Neural progenitor cell (in vitro differentiated cells): ENCODE data around the gene KLB. TPM values are rescaled to one million over a fixed set of nuclear protein-coding genes. Genes with fewer than 3 reads are reported as not detected.

ENCODE experiments used
- DNase-seq: peaks from one replicate; pipeline ENCODE4 v3.0.0-alpha.2; 2016; ENCODE audit warnings: low spot score
- H2AFZ ChIP-seq: fragments of 200-600 bp; sonication (generic); replicated peaks from 2 replicates; pipeline ENCODE4 v1.6.1; 2016; ENCODE audit warnings: antibody characterized with exemption
- H3F3A ChIP-seq: fragments of 200-600 bp; sonication (generic); 2 replicates; pipeline ENCODE4 v1.6.1; 2016; ENCODE audit warnings: antibody characterized with exemption, low read depth
- H3K27ac ChIP-seq: fragments of 200-600 bp; sonication (generic); 2 replicates; pipeline ENCODE4 v1.5.1; 2016; ENCODE audit warnings: mild to moderate bottlenecking
- H3K27me3 ChIP-seq: fragments of 200-600 bp; sonication (generic); 2 replicates; pipeline ENCODE4 v1.6.1; 2016; ENCODE audit warnings: mild to moderate bottlenecking, moderate library complexity
- H3K36me3 ChIP-seq: fragments of 200-600 bp; sonication (generic); 2 replicates; pipeline ENCODE4 v1.5.1; 2016
- H3K4me1 ChIP-seq: fragments of 200-600 bp; sonication (generic); 2 replicates; pipeline ENCODE4 v1.6.1; 2016; ENCODE audit warnings: mixed run types
- H3K4me2 ChIP-seq: fragments of 200-600 bp; sonication (generic); 2 replicates; pipeline ENCODE4 v1.6.1; 2016
- H3K4me3 ChIP-seq: fragments of 200-600 bp; sonication (generic); 2 replicates; pipeline ENCODE4 v1.5.1; 2016
- H3K79me2 ChIP-seq: fragments of 200-600 bp; sonication (generic); 2 replicates; pipeline ENCODE4 v1.6.1; 2016; ENCODE audit warnings: low read depth
- H3K9ac ChIP-seq: fragments of 200-600 bp; sonication (generic); 2 replicates; pipeline ENCODE4 v1.6.1; 2016
- H3K9me3 ChIP-seq: fragments of 200-600 bp; sonication (generic); 2 replicates; pipeline ENCODE4 v1.5.1; 2016; ENCODE audit warnings: low read depth
- H4K20me1 ChIP-seq: fragments of 200-600 bp; sonication (generic); 2 replicates; pipeline ENCODE4 v1.6.1; 2016; ENCODE audit warnings: low read depth
- H3K27ac Mint-ChIP-seq: 3 replicates; pipeline ENCODE4 v1.8.0; 2021; ENCODE audit warnings: mixed read lengths
- H3K27me3 Mint-ChIP-seq: 2 replicates; pipeline ENCODE4 v1.8.0; 2022; ENCODE audit warnings: low read depth, mild to moderate bottlenecking, inconsistent platforms, moderate library complexity, mixed read lengths; ENCODE audit not compliant: insufficient read depth
- H3K36me3 Mint-ChIP-seq: 3 replicates; pipeline ENCODE4 v1.8.0; 2021; ENCODE audit warnings: mixed read lengths
- H3K4me1 Mint-ChIP-seq: 3 replicates; pipeline ENCODE4 v1.8.0; 2021; ENCODE audit warnings: mixed read lengths
- H3K4me3 Mint-ChIP-seq: 3 replicates; pipeline ENCODE4 v1.8.0; 2021; ENCODE audit warnings: mild to moderate bottlenecking, moderate library complexity, mixed read lengths
- H3K9me3 Mint-ChIP-seq: 3 replicates; pipeline ENCODE4 v1.8.0; 2020; ENCODE audit warnings: mixed read lengths
- CTCF ChIP-seq: fragments of 200-600 bp; sonication (generic); IDR thresholded peaks from 2 replicates; pipeline ENCODE4 v1.5.1; 2017; ENCODE audit warnings: antibody characterized with exemption, mild to moderate bottlenecking
- EZH2 ChIP-seq: fragments of 200-600 bp; sonication (generic); IDR thresholded peaks from 2 replicates; pipeline ENCODE4 v1.6.1; 2017; ENCODE audit warnings: antibody characterized with exemption, mild to moderate bottlenecking, moderate library complexity
- EZH2phosphoT487 ChIP-seq: fragments of 200-600 bp; sonication (generic); IDR thresholded peaks from 2 replicates; pipeline ENCODE4 v1.6.1; 2017; ENCODE audit warnings: antibody characterized with exemption
- total RNA-seq: library from RNA; depleted of rRNA; stranded (reverse); fragments of >200 nt; gene quantifications from 2 replicates; pipeline ENCODE4 v1.2.3, GENCODE V29; 2015; ENCODE audit warnings: low replicate concordance

The KLB gene
- total RNA-seq, 1 donor from 2014 or later, result not detected

GRCh38 chr4:39458505-39459300, 52.0 kb downstream of the KLB start, which contains the start of the genes LIAS and RPL9:
Gene LIAS, plus strand, starts transcription at chr4:39459056. Its CDS starts 62 bp downstream, at chr4:39459118.
Gene RPL9, minus strand, starts transcription at chr4:39458922. Its CDS starts 483 bp downstream, at chr4:39458439.
- H3K4me1 ChIP-seq, result peaks cover 20% of the 10 kb centered on the region
- H3K4me3 ChIP-seq, result peak within 1 kb of the TSS; percentile 77
- peak within 1 kb of the TSS; percentile 84 for H3K4me2 ChIP-seq
- Mint-ChIP-seq H3K27ac (peak within 1 kb of the TSS; percentile 99), H3K9me3 (no peaks in the 10 kb centered on the region), H3K4me3 (peak within 1 kb of the TSS; percentile 99), H3K27me3 (no peaks in the 10 kb centered on the region), H3K36me3 (peaks cover 29% of the 10 kb centered on the region), H3K4me1 (peaks cover 17% of the 10 kb centered on the region)
- peaks cover 62% of the 10 kb centered on the region for H3F3A ChIP-seq
- peaks cover 72% of the 10 kb centered on the region for H3K79me2 ChIP-seq
- DNase-seq, result peak; percentile 99
- H3K27ac ChIP-seq, result peak within 1 kb of the TSS; percentile 96
- peak; percentile 33 for TF ChIP-seq EZH2
- TF ChIP-seq CTCF, result no peak
- no peak for TF ChIP-seq EZH2phosphoT487
- peaks cover 34% of the 10 kb centered on the region for H3K36me3 ChIP-seq
- H3K9me3 ChIP-seq, result no peaks in the 10 kb centered on the region
- H3K9ac ChIP-seq, result peak within 1 kb of the TSS; percentile 99
- peaks cover 47% of the 10 kb centered on the region for H4K20me1 ChIP-seq
- no peaks in the 10 kb centered on the region for H3K27me3 ChIP-seq
- H2AFZ ChIP-seq, result peak within 1 kb of the TSS; percentile 86

- H3K36me3 ChIP-seq, result no peaks in the 10 kb centered on the region
- H3K4me3 ChIP-seq, result no peak overlapping the region
- H3K9ac ChIP-seq, result no peak overlapping the region
- no peak overlapping the region for H3K4me2 ChIP-seq
- H3K27me3 ChIP-seq, result no peaks in the 10 kb centered on the region
- Mint-ChIP-seq H3K9me3 (no peaks in the 10 kb centered on the region), H3K27ac (no peak overlapping the region), H3K36me3 (peaks cover 5% of the 10 kb centered on the region), H3K4me1 (peaks cover 2% of the 10 kb centered on the region), H3K4me3 (no peak overlapping the region), H3K27me3 (no peaks in the 10 kb centered on the region)
- H4K20me1 ChIP-seq, result no peaks in the 10 kb centered on the region
- TF ChIP-seq CTCF (no peak), EZH2 (no peak), EZH2phosphoT487 (no peak)
- no peak overlapping the region for H3K27ac ChIP-seq
- no peak for DNase-seq
- H3K9me3 ChIP-seq, result no peaks in the 10 kb centered on the region
- no peaks in the 10 kb centered on the region for H3K4me1 ChIP-seq
- H3F3A ChIP-seq, result peaks cover 16% of the 10 kb centered on the region
- peaks cover 13% of the 10 kb centered on the region for H3K79me2 ChIP-seq
- H2AFZ ChIP-seq, result no peak overlapping the region
Measured at GRCh38 chr4:39464886-39465501, 58.3 kb downstream of the KLB start.

- Histone ChIP-seq H2AFZ (no peak overlapping the region), H3K27me3 (no peaks in the 10 kb centered on the region), H3K9me3 (no peaks in the 10 kb centered on the region), H3K4me1 (no peaks in the 10 kb centered on the region), H3K79me2 (no peaks in the 10 kb centered on the region), H3K9ac (no peak overlapping the region), H3K4me3 (no peak overlapping the region), H3K4me2 (no peak overlapping the region), H3K27ac (no peak overlapping the region), H3K36me3 (peaks cover 10% of the 10 kb centered on the region), H3F3A (peaks cover 16% of the 10 kb centered on the region), H4K20me1 (no peaks in the 10 kb centered on the region)
- no peaks in the 10 kb centered on the region for H3K9me3 Mint-ChIP-seq
- H3K27ac Mint-ChIP-seq, result no peak overlapping the region
- no peak overlapping the region for H3K4me3 Mint-ChIP-seq
- peaks cover 2% of the 10 kb centered on the region for H3K4me1 Mint-ChIP-seq
- no peak for TF ChIP-seq CTCF
- TF ChIP-seq EZH2, result no peak
- TF ChIP-seq EZH2phosphoT487, result no peak
- peaks cover 2% of the 10 kb centered on the region for H3K27me3 Mint-ChIP-seq
- peaks cover 5% of the 10 kb centered on the region for H3K36me3 Mint-ChIP-seq
- DNase-seq, result no peak
Measured at GRCh38 chr4:39466747-39467146, 60.0 kb downstream of the KLB start.
